Natural killer cell (primary cell): ENCODE data around the gene ALK. TPM values are rescaled to one million over a fixed set of nuclear protein-coding genes. Genes with fewer than 3 reads are reported as not detected.

Experiments
- ATAC-seq, 3 donors: fragments of 150-1000 bp in 2 of 3; fragments of 200-7000 bp in 1 of 3; cut with Tn5 transposase; 1 replicate in 1 of 3; 2 replicates in 2 of 3; pipeline ENCODE4 v1.10.0; 2021; ENCODE audit warnings: mild to moderate bottlenecking in 2 of 3, moderate library complexity in 2 of 3
- DNase-seq, 2 donors: peaks; one replicate each; pipeline versions ENCODE4 v3.0.0 to v3.0.0-alpha.2; 2013 to 2021; ENCODE audit warnings: mixed read lengths in 1 of 2
- H3K27ac ChIP-seq: one replicate; pipeline ENCODE4 v1.5.1; 2013; ENCODE audit warnings: mild to moderate bottlenecking, low read length
- H3K27me3 ChIP-seq: one replicate; pipeline ENCODE4 v1.6.1; 2013; ENCODE audit warnings: low read length; ENCODE audit not compliant: control insufficient read depth, insufficient read depth
- H3K36me3 ChIP-seq: one replicate; pipeline ENCODE4 v1.6.1; 2013; ENCODE audit warnings: low read length; ENCODE audit not compliant: control insufficient read depth, insufficient read depth
- H3K4me1 ChIP-seq: one replicate; pipeline ENCODE4 v1.6.1; 2013; ENCODE audit warnings: low read length; ENCODE audit not compliant: control insufficient read depth, insufficient read depth
- H3K4me3 ChIP-seq: one replicate; pipeline ENCODE4 v1.5.1; 2013; ENCODE audit warnings: low read length
- H3K9me3 ChIP-seq: one replicate; pipeline ENCODE4 v1.6.1; 2013; ENCODE audit warnings: low read length; ENCODE audit not compliant: control insufficient read depth, insufficient read depth
- H3K27ac Mint-ChIP-seq, 2 donors: one replicate each; pipeline ENCODE4 v1.8.0; 2022; ENCODE audit warnings: mild to moderate bottlenecking in 2 of 2, mixed read lengths in 2 of 2, moderate library complexity in 1 of 2
- H3K27me3 Mint-ChIP-seq, 2 donors: one replicate each; pipeline ENCODE4 v1.8.0; 2022; ENCODE audit warnings: low read depth in 2 of 2, mixed read lengths in 2 of 2
- H3K36me3 Mint-ChIP-seq: one replicate; pipeline ENCODE4 v1.8.0; 2022; ENCODE audit warnings: mixed read lengths
- H3K4me1 Mint-ChIP-seq, 2 donors: one replicate each; pipeline ENCODE4 v1.8.0; 2022; ENCODE audit warnings: mixed read lengths in 2 of 2
- H3K4me3 Mint-ChIP-seq: one replicate; pipeline ENCODE4 v1.8.0; 2022; ENCODE audit warnings: mild to moderate bottlenecking, moderate library complexity, mixed read lengths
- H3K9me3 Mint-ChIP-seq, 2 donors: one replicate each; pipeline ENCODE4 v1.8.0; 2022; ENCODE audit warnings: mixed read lengths in 2 of 2
- WGBS: methylation state at CpG from one replicate; pipeline ENCODE4 v1.1.7; 2013; ENCODE audit warnings: missing lambda C conversion rate; ENCODE audit not compliant: insufficient coverage; 5-methylcytosine and 5-hydroxymethylcytosine counted together
- intact Hi-C: fragments of 100-400 bp; cut with micrococcal nuclease; formaldehyde crosslinking; loops from one replicate; pipeline ENCODE4 v1.14.2; 2022
- total RNA-seq, 4 donors: library from RNA; stranded (reverse); fragments of 120-200 nt in 1 of 4; gene quantifications; one replicate each; pipeline versions ENCODE4 v1.2.3 to v1.2.4, GENCODE V29; 2013 to 2022
- TF ChIP-seq, protein P1 (sequence below): fragments of 200-600 bp; IDR thresholded peaks from one replicate; pipeline ENCODE4 v1.8.0; 2022; ENCODE audit warnings: antibody characterized with exemption

ALK gene
- total RNA-seq, 3 donors from 2014 or later (not counting 1 experiment from before 2014, with no cell fraction given): not detected

- Mint-ChIP-seq H3K27ac (no peak overlapping the region), H3K4me3 (no peak overlapping the region), H3K4me1 (no peaks in the 10 kb centered on the region), H3K36me3 (no peaks in the 10 kb centered on the region), H3K9me3 (no peaks in the 10 kb centered on the region), H3K27me3 (peaks cover 0 to 16% of the 10 kb centered on the region in 2 donors)
- intact Hi-C loops: no loop called here
- Histone ChIP-seq H3K27ac (no peak overlapping the region), H3K27me3 (no peaks in the 10 kb centered on the region), H3K4me3 (no peak overlapping the region), H3K9me3 (no peaks in the 10 kb centered on the region), H3K4me1 (no peaks in the 10 kb centered on the region), H3K36me3 (no peaks in the 10 kb centered on the region)
- TF ChIP-seq, protein P1, sequence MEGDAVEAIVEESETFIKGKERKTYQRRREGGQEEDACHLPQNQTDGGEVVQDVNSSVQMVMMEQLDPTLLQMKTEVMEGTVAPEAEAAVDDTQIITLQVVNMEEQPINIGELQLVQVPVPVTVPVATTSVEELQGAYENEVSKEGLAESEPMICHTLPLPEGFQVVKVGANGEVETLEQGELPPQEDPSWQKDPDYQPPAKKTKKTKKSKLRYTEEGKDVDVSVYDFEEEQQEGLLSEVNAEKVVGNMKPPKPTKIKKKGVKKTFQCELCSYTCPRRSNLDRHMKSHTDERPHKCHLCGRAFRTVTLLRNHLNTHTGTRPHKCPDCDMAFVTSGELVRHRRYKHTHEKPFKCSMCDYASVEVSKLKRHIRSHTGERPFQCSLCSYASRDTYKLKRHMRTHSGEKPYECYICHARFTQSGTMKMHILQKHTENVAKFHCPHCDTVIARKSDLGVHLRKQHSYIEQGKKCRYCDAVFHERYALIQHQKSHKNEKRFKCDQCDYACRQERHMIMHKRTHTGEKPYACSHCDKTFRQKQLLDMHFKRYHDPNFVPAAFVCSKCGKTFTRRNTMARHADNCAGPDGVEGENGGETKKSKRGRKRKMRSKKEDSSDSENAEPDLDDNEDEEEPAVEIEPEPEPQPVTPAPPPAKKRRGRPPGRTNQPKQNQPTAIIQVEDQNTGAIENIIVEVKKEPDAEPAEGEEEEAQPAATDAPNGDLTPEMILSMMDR: no peak
- ATAC-seq (no peak), DNase-seq (no peak)
- WGBS: 77% methylated on average over 2 of the region's 2 CpGs
These were observed 576.1 kb downstream of the ALK start for GRCh38 chr2:29345236-29345635.

- H3K36me3 ChIP-seq: no peaks in the 10 kb centered on the region
- H3K9me3 Mint-ChIP-seq: no peaks in the 10 kb centered on the region
These were observed 577.6 kb downstream of the ALK start for GRCh38 chr2:29343830-29344229.

DNA sequence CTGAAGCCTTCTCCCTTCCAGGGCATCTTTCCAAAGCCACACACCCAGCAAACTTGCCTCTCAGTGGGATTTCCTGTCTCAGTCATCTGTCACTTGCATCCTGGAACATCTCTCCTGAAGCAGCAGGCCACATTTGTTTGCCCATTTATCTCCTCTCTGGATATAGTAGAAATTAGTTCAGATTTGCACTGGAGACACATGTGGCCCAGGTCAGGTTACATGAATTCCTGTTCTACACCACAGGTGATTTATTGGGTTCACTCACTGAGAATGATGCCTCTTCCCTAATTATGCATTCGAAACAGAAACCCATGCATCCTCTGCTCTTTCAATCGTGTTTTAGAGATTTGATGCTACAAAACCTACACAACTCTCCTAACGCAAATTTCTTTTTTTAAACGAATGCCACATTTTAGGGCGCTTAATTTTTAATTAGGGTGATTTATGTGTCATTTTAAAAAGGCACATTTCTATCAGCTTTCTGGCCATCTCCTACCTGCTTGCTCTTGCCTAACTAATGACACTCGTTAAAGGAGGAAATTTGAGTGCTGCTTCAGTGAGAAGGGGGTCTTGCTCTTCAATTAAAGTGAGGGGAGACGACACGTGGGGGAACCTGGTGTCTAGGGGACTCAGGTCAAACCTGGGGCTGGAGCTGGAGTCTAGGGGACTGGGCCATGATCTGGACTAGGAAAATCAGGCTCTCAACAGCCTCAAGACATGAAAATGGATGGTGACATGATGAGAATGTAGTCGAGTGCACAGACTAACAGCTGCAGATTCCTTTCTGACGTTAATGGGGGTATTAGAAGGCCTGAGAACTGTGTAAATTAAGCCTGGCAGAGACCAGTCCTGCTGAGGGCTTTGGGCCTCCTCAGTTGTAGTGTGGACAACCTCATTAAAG lies 584.8 kb downstream of the ALK start:
- DNase-seq: no peak
- intact Hi-C loops: no loop called here
- Histone ChIP-seq H3K9me3 (no peaks in the 10 kb centered on the region), H3K27ac (no peak overlapping the region), H3K4me3 (no peak overlapping the region), H3K4me1 (no peaks in the 10 kb centered on the region), H3K27me3 (no peaks in the 10 kb centered on the region), H3K36me3 (no peaks in the 10 kb centered on the region)
- Mint-ChIP-seq H3K4me3 (no peak overlapping the region), H3K27me3 (peaks cover 0 to 12% of the 10 kb centered on the region in 2 donors), H3K36me3 (no peaks in the 10 kb centered on the region), H3K27ac (no peak overlapping the region), H3K4me1 (no peaks in the 10 kb centered on the region), H3K9me3 (no peaks in the 10 kb centered on the region)
- no peak for ATAC-seq
- TF ChIP-seq, protein P1: no peak
- WGBS: 75% methylated on average over 8 of the region's 10 CpGs

More at GRCh38 chr2:29343830-29344229, 577.6 kb downstream of the ALK start:
- no peak overlapping the region for H3K27ac Mint-ChIP-seq
- Histone ChIP-seq H3K27me3 (no peaks in the 10 kb centered on the region), H3K4me3 (no peak overlapping the region), H3K27ac (no peak overlapping the region), H3K9me3 (no peaks in the 10 kb centered on the region), H3K4me1 (no peaks in the 10 kb centered on the region)
- ATAC-seq (no peak), DNase-seq (no peak)
- no peaks in the 10 kb centered on the region for H3K4me1 Mint-ChIP-seq
- H3K4me3 Mint-ChIP-seq: no peak overlapping the region
- TF ChIP-seq, protein P1: no peak
- H3K36me3 Mint-ChIP-seq: no peaks in the 10 kb centered on the region
- intact Hi-C loops: no loop called here
- peaks cover 0 to 15% of the 10 kb centered on the region in 2 donors for H3K27me3 Mint-ChIP-seq

- Mint-ChIP-seq H3K4me3 (no peak overlapping the region), H3K4me1 (no peaks in the 10 kb centered on the region), H3K9me3 (no peaks in the 10 kb centered on the region), H3K27ac (no peak overlapping the region), H3K36me3 (no peaks in the 10 kb centered on the region), H3K27me3 (peaks cover 0 to 12% of the 10 kb centered on the region in 2 donors)
- Histone ChIP-seq H3K27ac (no peak overlapping the region), H3K36me3 (no peaks in the 10 kb centered on the region), H3K27me3 (no peaks in the 10 kb centered on the region), H3K4me1 (no peaks in the 10 kb centered on the region), H3K9me3 (no peaks in the 10 kb centered on the region), H3K4me3 (no peak overlapping the region)
- 80% methylated on average over 5 of the region's 5 CpGs for WGBS
- no peak for ATAC-seq
- TF ChIP-seq, protein P1: no peak
- intact Hi-C loops: no loop called here
- no peak for DNase-seq
These were observed 586.0 kb downstream of the ALK start for GRCh38 chr2:29335396-29335795.
